ENCODE results near the gene CTRB1. TPM values are rescaled to one million over a fixed set of nuclear protein-coding genes. Genes with fewer than 3 reads are reported as not detected.
A peak's percentile ranks its signal among the peaks of the same experiment; 100 is the strongest.

The CTRB1 gene
- total RNA-seq, 3 donors from 2014 or later = 0.67 to 0.76 TPM; not detected in 1

DNA sequence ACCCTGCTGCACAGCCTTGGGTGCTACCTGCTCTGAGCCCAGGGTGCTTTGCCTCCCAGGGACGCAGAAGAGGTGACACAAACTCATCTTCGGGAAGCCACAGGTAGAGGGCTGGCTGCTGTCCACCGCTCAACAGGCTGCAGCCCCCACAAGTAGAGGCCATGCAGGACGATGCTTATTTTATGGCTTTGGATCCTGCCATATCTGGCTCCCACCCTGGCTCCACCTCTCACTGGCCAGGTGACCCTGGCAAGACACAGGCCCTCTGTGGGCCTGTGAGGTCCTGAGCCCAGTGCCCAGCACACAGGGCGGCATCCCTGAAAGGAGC is 44.0 kb downstream of the CTRB1 start:
- ATAC-seq (no peak), DNase-seq (no peak)
- Histone ChIP-seq H3K9me3 (no peaks in the 10 kb centered on the region), H3K4me1 (ENCODE audit: low read depth) (peaks cover 50% of the 10 kb centered on the region), H3K36me3 (ENCODE audit: low read depth) (no peaks in the 10 kb centered on the region), H3K4me3 (no peak overlapping the region)
- intact Hi-C loops (cut with DNase I, micrococcal nuclease) = no loop called here
- TF ChIP-seq, protein P1, sequence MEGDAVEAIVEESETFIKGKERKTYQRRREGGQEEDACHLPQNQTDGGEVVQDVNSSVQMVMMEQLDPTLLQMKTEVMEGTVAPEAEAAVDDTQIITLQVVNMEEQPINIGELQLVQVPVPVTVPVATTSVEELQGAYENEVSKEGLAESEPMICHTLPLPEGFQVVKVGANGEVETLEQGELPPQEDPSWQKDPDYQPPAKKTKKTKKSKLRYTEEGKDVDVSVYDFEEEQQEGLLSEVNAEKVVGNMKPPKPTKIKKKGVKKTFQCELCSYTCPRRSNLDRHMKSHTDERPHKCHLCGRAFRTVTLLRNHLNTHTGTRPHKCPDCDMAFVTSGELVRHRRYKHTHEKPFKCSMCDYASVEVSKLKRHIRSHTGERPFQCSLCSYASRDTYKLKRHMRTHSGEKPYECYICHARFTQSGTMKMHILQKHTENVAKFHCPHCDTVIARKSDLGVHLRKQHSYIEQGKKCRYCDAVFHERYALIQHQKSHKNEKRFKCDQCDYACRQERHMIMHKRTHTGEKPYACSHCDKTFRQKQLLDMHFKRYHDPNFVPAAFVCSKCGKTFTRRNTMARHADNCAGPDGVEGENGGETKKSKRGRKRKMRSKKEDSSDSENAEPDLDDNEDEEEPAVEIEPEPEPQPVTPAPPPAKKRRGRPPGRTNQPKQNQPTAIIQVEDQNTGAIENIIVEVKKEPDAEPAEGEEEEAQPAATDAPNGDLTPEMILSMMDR (IDR thresholded peaks at IDR 0.05) = no peak

- TF ChIP-seq, protein P1 (IDR thresholded peaks at IDR 0.05) = no peak
- DNase-seq (no peak), ATAC-seq (no peak)
- H3K36me3 ChIP-seq (ENCODE audit: low read depth) = no peaks in the 10 kb centered on the region
- no peaks in the 10 kb centered on the region for H3K9me3 ChIP-seq
- peaks cover 54% of the 10 kb centered on the region for H3K4me1 ChIP-seq (ENCODE audit: low read depth)
- intact Hi-C loops (cut with DNase I, micrococcal nuclease) = no loop called here
- H3K4me3 ChIP-seq = no peak overlapping the region
Measured at GRCh38 chr16:75263291-75263962, 44.6 kb downstream of the CTRB1 start.

GRCh38 chr16:75263963-75264445 is 45.2 kb downstream of the CTRB1 start:
- Histone ChIP-seq H3K4me3 (no peak overlapping the region), H3K9me3 (no peaks in the 10 kb centered on the region), H3K4me1 (ENCODE audit: low read depth) (peaks cover 54% of the 10 kb centered on the region), H3K36me3 (ENCODE audit: low read depth) (no peaks in the 10 kb centered on the region)
- no peak for DNase-seq
- intact Hi-C loops (cut with DNase I, micrococcal nuclease) = no loop called here
- no peak for ATAC-seq
- TF ChIP-seq, protein P1 (IDR thresholded peaks at IDR 0.05) = no peak

DNA sequence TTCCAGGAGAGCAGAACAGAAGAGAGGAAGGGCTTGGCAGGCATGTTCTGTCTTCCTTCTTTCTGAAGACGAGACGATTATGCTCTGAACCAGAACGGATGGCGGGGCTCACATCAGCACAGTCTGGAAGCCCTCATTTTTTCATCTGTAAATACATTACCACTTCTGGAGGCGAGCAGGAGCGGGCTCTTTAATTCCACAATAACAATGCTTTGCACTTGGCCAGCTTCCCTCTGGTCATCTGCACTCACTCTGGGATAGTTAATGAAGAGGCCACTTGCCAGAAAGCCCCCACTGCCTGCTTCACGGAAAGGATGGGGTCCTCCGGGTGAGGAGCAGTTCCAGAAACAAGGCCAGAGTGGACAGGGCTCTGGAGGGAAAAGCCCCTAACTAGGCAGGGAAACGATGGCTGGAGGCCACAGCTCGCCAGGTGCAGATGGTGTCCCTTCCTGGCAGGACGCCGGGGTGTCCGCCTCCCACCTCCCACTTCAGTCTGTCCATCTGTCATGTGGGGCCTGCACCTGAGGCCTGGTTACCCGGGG is 45.7 kb downstream of the CTRB1 start:
- peak overlapping the region; percentile 80 for H3K4me3 ChIP-seq
- H3K9me3 ChIP-seq = no peaks in the 10 kb centered on the region
- no peaks in the 10 kb centered on the region for H3K36me3 ChIP-seq (ENCODE audit: low read depth)
- no peak for ATAC-seq
- TF ChIP-seq, protein P1 (IDR thresholded peaks at IDR 0.05) = no peak
- peaks cover 54% of the 10 kb centered on the region for H3K4me1 ChIP-seq (ENCODE audit: low read depth)
- no peak for DNase-seq
- intact Hi-C loops (cut with DNase I, micrococcal nuclease) = no loop called here

DNA sequence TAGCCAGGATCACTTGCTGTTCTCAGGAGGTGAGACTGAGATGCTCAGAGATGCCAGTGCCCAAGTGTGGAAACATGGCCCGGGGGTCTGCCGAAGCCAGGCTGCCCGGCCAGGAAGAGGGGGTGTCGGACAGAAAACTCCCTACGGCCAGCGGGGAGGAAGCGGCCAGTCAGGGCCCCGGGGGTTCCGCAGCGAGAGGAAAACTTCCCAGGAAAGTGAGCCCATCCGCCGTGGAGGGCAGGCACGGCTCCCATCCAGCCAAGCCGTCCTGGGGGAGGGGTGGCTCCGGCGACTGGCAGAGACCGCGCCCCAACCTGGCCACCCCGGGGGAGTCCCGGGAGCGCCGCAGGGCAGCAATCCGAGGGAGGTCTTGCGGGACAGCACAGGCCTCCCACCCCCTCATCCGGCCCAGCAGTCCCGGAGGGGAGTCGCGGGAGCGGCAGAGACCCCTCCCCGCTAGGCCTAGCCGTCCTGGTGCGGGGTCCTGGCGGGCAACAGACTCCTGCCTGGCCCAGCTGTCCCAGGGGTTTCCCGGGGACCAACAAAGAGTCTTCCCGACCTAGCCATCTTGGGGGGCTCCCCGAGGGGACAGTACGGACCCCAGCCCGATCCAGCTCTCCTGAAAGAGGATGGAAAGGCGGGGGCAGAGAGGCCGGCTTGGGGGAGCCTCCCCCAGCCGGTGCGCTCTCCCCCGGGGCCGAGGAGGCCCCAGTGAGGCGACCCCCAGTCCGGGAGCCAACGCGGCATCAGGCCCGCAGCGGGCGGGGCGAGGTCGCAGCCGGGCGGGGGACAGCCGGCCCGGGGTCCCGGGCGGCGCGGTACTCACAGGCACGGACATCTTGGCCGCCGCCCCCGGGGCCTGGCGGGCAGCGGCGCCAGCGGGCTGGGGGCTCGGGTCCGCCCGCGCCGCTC is 46.5 kb downstream of the CTRB1 start:
- Histone ChIP-seq H3K4me3 (peak overlapping the region; percentile 80), H3K36me3 (ENCODE audit: low read depth) (no peaks in the 10 kb centered on the region), H3K9me3 (no peaks in the 10 kb centered on the region), H3K4me1 (ENCODE audit: low read depth) (peaks cover 54% of the 10 kb centered on the region)
- DNase-seq (peak; percentile 75 to 82 (median 81)), ATAC-seq (peak; percentile 49)
- intact Hi-C loops (cut with DNase I, micrococcal nuclease) = no loop called here
- TF ChIP-seq, protein P1 (IDR thresholded peaks at IDR 0.05) = no peak

All from mucosa of descending colon (tissue), 3 donors.